ENCODE results near the gene GRM8.

The GRM8 gene

GRCh38 chr7:127029823-127030222 is 222.9 kb downstream of the GRM8 start:
- TF ChIP-seq CTCF (IDR thresholded peaks at IDR 0.05) = no peak

DNA sequence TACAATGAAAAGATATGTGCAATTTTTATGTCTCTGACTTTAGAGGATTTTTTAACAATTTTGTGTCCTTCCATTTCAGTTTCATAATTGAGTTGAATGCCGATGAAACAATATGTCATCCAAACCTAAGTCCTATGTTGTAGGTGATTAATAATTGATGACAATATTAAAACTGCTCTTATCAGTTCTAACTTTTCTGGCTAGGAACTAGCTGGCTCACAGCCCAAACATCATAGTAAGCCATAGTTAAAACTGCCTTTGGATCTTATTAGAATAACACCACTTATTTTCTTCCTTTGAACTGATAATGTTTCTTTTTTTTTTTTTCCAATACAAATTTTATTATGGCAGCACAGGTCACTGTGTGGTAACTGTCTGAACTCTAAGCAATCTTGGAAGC is 230.9 kb downstream of the GRM8 start:
- H3K27ac ChIP-seq = no peak overlapping the region
- no peak for DNase-seq (ENCODE audit: low spot score)
- no peak overlapping the region for H3K4me3 ChIP-seq
- no peak for TF ChIP-seq CTCF (IDR thresholded peaks at IDR 0.05)

More at GRCh38 chr7:127029823-127030222, 222.9 kb downstream of the GRM8 start:
- DNase-seq (ENCODE audit: low spot score) = no peak
- H3K4me3 ChIP-seq = no peak overlapping the region
- no peak overlapping the region for H3K27ac ChIP-seq

- Histone ChIP-seq H3K27ac (no peak overlapping the region), H3K4me3 (no peak overlapping the region)
- no peak for DNase-seq (ENCODE audit: low spot score)
- no peak for TF ChIP-seq CTCF (IDR thresholded peaks at IDR 0.05)
Observed at GRCh38 chr7:127021019-127021738, 231.6 kb downstream of the GRM8 start.

DNA sequence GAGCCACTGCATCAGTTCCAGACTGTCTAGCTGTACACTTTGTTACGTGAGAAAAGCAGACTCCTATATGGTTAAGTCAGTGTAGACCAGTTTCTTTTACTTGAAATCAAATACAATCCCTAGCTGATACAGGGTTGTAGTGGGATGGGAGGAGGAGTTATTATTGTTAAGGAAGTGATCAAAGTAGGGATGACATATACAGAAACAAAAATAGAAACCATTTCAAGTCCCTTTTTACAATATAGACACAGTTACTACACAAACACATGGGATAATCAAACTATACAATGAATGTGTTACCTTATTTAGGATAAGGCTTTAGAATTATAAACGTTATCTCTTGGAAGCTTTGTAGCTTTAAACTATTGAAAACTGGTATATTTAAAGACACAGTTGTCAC is 233.9 kb downstream of the GRM8 start:
- DNase-seq (ENCODE audit: low spot score) = no peak
- H3K27ac ChIP-seq = no peak overlapping the region
- TF ChIP-seq CTCF (IDR thresholded peaks at IDR 0.05) = no peak
- no peak overlapping the region for H3K4me3 ChIP-seq

DNA sequence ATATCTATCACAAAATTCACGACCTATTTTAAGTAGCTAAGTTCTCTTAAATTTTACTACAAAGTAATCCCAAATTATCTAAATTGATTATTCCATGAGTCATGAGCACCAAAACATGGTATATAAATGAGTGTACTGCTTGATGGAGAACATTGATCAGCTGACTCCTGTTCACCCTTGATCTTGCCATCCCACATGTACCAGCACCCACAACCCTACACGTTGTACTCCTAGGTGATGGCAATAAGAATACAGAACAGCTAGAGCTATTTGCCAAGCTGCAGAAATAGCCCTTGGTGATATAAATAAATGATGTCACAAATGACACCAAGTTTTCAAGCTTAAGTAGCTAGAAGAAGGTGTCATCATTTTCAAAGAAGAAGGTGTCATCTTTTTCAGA is 235.5 kb downstream of the GRM8 start:
- DNase-seq (ENCODE audit: low spot score) = no peak
- TF ChIP-seq CTCF (IDR thresholded peaks at IDR 0.05) = no peak
- H3K27ac ChIP-seq = no peak overlapping the region
- H3K4me3 ChIP-seq = no peak overlapping the region

DNA sequence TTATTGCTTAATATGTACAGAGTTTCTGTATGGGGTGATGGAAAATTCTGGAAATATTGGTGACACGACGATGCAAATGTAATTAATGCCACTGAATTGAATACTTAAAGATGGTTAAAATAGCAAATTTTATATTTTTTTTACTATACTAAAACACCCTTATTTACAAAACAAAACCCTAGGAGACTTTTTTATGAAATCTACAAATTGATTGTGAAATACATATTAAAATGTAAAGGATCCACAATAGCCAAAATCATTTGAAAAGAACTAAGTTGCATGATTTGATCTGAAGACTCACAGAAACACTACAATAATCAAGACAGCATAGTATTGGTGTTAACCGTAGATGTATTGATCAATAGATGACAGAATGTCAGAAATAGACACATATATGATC is 252.0 kb downstream of the GRM8 start:
- Histone ChIP-seq H3K4me3 (no peak overlapping the region), H3K27ac (no peak overlapping the region)
- DNase-seq (ENCODE audit: low spot score) = no peak
- TF ChIP-seq CTCF (IDR thresholded peaks at IDR 0.05) = no peak

DNA sequence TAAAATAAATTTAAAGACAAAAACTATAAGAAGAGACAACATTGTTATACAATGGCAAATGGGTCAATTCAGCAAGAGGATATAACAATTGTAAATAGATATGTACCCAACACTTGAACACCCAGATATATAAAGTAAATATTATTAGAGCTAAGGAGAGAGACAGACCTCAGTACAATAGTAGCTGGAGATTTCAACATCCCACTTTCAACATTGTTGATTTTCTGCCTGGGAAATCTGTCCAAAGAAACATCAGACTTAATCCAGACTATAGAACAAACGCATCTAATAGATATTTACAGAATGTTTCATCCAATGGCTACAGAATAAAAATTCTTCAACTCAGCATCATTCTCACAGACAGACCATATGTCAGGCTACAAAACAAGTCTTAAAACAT is 256.1 kb downstream of the GRM8 start:
- no peak for TF ChIP-seq CTCF (IDR thresholded peaks at IDR 0.05)
- no peak for DNase-seq (ENCODE audit: low spot score)
- Histone ChIP-seq H3K4me3 (no peak overlapping the region), H3K27ac (no peak overlapping the region)

Measured in coronary artery (tissue), 2 donors.